HG02981 (cell line): Measurements from ENCODE around the gene TGFBR3L.
A peak's percentile ranks its signal among the peaks of the same experiment; 100 is the strongest.
"Not testable (repeated sequence)": the region's sequence is repeated elsewhere in the genome, so short reads cannot be mapped to it uniquely, and the experiment has no call there.

Experiments
- ATAC-seq: cut with Tn5 transposase; IDR thresholded peaks from one replicate; pipeline ENCODE4 v1.9.1; 2021; ENCODE audit warnings: mild to moderate bottlenecking, moderate library complexity; ENCODE audit not compliant: unreplicated experiment

Gene TGFBR3L

GRCh38 chr19:7926727-7927604, 12.3 kb downstream of the TGFBR3L start:
- no peak for ATAC-seq

GRCh38 chr19:7927605-7928333, 13.1 kb downstream of the TGFBR3L start:
- ATAC-seq: no peak

DNA sequence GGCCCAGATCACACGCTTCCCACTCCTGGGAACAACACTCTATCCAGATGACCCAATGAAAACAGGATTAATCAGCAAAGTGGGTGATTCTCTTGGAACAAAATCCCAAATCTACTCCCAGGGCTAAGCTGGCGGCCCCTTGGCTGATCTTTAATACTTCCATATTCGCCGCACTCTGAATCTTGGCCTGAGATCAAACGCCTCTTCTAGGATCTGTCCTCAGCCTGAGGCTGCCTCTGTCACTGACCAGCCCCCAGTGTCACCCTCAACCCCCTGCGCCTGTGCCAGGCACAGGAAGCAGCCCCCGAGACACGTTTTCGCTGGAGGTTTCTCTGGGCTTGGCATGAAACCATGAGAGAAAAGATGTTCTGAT, 13.7 kb downstream of the TGFBR3L start:
- ATAC-seq: no peak

- no peak for ATAC-seq
These were observed 14.4 kb downstream of the TGFBR3L start for GRCh38 chr19:7928741-7929701.

GRCh38 chr19:7930030-7930429, 15.4 kb downstream of the TGFBR3L start:
- ATAC-seq: not testable (repeated sequence)

DNA sequence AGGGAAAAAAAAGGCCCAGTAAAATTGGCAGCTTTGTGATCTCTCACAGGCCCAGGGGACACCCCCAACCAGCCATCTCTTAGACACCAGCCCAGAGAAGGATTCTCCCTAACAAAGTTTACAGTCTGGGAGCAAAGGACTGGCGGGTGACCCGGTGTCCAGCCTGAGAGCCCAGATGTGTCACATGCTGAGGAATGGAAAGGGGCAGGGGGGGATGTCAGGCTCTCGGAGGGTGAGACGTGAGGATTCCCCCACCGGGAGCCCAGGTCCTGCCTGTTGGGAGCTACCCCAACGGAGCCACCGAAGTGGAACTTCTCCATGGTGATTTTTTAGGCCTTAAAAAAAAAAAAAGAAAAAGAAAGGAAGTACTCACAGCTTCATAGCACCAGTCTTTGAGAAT, 16.1 kb downstream of the TGFBR3L start:
- no peak for ATAC-seq

DNA sequence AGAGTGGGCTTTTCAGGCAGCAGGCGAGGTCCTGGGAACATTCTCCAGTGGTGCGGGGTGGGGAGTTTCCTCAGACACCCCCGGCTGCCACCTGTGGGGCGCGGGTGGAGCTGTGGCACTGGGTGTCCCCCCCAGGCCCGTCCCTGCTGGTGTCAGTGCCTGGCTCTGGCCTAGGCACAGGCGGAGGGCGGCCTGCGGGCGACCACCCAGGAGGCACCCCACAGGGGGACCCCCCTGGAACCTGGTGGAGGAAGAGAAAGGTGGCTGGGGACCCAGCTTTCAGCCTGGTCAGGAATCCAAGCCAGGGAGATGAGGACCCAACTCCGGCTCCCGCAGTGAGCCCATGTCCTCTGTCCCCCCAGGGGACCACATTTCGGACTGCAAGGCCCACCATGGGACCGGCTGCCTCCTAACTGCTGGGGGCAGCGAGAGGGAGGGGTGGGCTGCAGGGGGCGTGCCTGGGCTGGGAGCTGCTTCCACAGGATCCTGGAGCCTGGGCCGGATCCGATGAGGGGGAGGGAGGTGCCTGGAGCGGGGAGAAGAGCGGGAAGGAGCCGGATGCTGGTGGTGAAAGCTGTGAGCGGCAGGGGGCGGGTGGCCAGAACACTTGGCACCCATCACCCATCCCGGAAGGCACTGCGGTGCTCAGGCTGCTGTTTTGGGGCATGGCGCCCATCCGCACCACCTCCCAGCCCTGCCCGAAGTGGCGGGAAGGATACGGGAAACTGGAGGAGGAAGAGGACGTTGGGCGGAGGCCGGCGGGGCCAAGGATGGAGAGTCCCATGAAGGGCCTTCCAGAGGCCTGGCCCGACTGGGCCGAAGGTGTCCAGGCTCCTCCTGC, 16.8 kb downstream of the TGFBR3L start:
- ATAC-seq: no peak

GRCh38 chr19:7932276-7932929, 17.8 kb downstream of the TGFBR3L start:
- no peak for ATAC-seq

GRCh38 chr19:7932930-7933300, 18.3 kb downstream of the TGFBR3L start:
- no peak for ATAC-seq

DNA sequence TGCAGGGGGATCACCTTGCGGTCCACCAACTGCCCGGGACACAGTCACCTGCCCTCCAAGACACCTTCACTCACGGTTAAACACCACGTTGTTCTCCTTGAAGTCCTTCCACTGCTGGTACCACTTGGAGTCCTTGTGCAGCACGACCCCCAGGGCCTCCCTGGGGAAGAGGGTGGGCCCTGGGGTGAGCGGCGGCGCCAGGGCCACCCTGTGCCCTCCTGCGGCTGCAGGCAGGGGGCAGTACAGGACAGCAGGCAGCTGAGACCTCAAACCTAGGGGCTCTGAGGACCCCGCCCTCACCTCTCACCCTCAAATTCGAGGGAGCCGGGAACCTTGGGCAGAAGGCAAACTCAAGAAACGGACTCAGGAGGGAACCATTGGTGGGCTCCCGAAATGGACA, 18.8 kb downstream of the TGFBR3L start:
- ATAC-seq: no peak

GRCh38 chr19:7933828-7934725, 19.4 kb downstream of the TGFBR3L start:
- no peak for ATAC-seq

DNA sequence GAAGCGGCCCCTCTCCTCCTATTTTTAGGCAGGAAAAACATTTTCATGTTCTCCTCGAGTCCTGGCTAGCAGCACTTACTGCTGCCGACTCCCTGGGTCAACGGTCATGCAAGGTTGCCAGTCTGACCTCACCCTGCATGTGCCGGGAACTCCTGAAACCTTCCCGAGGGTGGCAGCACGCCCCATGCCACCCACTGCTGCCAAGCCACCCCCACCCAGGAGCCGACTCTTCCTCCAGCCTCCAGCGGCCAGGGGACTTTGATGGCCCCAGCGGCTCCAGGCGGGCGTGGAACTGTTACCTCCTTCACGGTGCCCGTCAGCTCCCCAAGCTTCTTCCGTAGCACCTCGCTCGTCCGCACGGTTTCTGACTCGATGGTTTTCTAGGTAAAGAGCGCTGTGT, 20.1 kb downstream of the TGFBR3L start:
- no peak for ATAC-seq

GRCh38 chr19:7940841-7941240, 26.2 kb downstream of the TGFBR3L start:
- no peak for ATAC-seq

GRCh38 chr19:7941895-7942596, 27.4 kb downstream of the TGFBR3L start:
- ATAC-seq: no peak

- ATAC-seq: no peak
These were observed 28.4 kb downstream of the TGFBR3L start for GRCh38 chr19:7942981-7943443.

GRCh38 chr19:7943444-7944176, 29.0 kb downstream of the TGFBR3L start, which contains the start of gene TIMM44:
Gene TIMM44 (minus strand): TSS chr19:7943666. CDS start chr19:7943651, 15 bp downstream.
- ATAC-seq: peak; percentile 95

DNA sequence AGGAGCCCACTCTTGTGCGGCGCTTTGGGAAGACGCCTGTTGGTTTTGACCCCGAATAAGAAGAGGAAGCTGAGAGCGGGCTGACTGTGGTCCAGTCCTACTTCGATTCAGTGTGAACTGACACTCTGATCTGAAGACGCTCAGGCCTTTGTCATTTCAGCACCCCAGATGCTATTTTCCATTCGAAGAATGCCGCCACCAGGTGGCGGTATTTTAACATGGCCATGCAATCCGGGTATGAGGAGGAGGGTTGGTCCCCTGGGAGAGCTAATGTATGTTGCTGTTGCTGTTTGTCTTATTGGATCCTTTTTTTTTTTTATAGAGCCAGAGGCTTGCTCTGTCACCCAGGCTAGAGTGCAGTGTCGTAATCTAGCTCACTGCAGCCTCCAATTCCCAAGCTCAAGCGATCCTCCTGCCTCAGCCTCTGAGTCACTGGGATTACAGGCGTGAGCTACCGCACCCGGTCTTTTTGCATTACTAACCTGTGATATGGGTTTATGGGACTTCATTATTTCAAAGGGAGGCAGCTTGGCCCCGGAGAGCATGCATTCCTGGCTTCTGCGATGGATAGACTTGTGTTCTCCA, 29.6 kb downstream of the TGFBR3L start:
- no peak for ATAC-seq
